Activated CD4-positive, alpha-beta T cell treated with anti-CD3 and anti-CD28 coated beads, Interleukin-2, amount 50 U/mL, for 48 hours (primary cell): ENCODE data around the gene COPS4.
"Not testable (repeated sequence)": the region's sequence is repeated elsewhere in the genome, so short reads cannot be mapped to it uniquely, and the experiment has no call there.

ENCODE experiments used
- DNase-seq, 2 experiments: peaks; one replicate each; pipeline ENCODE4 v3.0.0-alpha.2; 2020

Gene COPS4

DNA sequence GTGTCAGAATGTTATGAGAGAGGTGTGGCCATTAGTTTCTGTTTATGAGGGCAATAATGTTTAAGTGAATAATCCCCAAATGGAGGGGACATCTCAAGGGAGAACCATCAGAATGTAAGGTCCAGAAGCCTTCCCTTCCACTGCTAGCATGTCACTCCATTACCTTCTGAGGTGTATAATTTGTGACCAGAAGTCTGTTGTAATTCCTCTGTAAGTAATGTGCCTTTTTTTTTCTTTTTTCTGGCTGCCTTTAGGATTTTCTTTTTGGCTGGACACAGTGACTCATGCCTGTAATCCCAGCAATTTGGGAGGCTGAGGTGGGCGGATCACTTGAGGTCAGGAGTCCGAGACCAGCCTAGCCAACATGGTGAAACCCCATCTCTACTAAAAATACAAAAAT lies 10.8 kb upstream of the COPS4 start:
- no peak for DNase-seq

DNA sequence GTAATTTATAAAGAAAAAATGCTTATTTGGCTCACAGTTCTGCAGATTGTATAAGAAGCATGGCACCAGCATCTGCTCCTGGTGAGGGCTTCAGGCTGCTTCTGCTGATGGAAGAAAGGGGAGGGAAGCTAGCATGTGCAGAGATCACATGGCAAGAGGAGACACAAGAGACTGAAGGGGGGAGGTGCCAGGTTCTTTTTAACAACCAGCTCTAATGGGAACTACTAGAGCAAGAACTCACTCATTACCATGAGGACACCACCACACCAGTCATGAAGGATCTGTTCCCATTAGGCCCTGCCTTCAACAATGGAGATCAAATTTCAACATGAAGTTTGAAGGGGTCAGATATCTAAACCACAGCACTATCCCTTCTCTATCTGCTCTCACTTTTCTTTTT lies 9.4 kb upstream of the COPS4 start:
- DNase-seq = no peak

DNA sequence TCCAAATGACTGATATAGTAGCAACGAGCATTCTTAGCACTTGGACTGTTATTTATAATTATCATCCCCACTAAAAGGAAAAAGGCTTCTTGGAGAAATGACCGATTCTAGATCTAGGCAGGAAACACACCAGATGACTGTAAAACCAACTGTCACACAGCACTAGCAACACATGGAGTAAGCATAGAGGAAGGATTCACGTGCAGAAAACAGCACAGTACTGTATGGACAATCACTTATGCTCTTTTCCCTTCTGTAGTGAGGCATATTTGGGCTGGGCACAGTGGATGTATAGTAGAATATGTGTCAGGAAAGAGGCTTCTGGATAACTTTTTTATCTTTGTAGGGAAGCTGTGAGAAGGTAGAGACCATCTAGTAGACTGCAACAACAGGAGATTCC lies 6.0 kb upstream of the COPS4 start:
- DNase-seq = no peak

DNA sequence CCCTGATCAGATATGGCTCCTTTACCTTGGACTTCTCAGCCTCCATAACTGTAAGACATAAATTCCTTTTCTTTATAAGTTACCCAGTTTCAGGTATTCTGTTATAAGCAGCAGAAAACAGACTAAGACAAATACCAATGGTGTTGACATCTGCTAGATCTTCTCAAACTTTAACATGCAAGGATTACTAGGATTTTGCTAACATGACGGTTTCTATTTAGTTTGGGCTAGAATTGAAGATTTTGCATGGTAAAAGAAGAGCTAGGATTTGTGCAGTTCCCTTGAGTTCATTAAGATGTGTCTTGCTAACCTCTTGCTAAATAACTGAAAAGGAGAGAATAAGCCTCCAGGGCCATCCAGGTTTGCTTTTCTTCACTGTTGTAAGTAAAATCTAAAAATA lies 5.3 kb upstream of the COPS4 start:
- no peak for DNase-seq

DNA sequence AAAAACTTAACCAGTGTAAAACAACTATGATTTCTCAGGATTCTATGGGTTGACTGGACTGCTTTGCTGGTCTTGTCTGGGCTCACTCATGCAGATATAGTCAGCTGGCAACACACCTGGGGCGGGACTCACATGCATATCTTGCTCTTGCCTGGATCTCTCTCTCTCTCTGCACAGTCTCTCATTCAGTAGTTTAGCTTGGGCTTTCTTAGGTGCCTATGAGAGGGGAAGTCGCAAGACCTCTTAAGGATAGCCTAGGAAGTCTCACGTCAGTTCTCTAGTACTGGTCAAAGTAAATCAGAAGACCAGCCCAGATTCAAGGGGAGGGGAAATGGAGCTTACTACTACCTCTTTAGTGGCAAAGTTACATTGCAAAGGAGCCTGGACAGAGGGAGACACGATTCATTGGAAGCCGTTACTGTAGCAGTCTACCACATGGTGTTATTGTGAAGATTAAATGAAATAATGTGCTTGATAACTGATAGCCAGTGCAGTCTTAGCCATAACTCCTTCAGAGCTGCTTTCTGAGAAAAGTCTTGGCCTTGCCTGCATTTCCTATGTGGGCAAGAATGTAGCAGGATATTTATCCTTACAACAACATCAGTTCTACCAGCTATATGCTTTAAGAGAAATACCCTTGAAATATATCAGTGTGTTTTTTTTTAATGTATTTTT lies 2.1 kb downstream of the COPS4 start:
- DNase-seq = no peak

GRCh38 chr4:83040269-83040668 lies 5.3 kb downstream of the COPS4 start:
- DNase-seq = no peak

- not testable (repeated sequence) for DNase-seq
These were observed 8.2 kb downstream of the COPS4 start for GRCh38 chr4:83043157-83043556.

GRCh38 chr4:83043801-83044407 lies 8.9 kb downstream of the COPS4 start:
- DNase-seq = no peak

GRCh38 chr4:83046693-83047473 lies 11.9 kb downstream of the COPS4 start:
- DNase-seq = no peak

DNA sequence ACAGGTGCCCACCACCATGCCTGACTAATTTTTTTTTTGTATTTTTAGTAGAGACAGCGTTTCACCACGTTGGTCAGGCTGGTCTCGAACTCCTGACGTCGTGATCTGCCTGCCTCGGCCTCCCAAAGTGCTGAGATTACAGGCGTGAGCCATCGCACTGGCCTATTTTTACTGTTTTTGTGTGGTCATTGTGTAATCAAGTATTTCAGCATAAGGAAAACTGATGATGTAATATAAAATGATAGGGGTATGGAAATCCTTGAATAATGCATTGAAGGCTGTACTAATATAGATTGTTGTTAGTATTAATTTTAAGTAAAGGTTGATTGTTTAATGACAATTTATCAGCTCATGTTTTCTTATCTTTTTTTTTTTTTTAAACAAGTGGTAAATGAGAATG lies 13.8 kb downstream of the COPS4 start:
- not testable (repeated sequence) for DNase-seq

- no peak for DNase-seq
These were observed 19.9 kb downstream of the COPS4 start for GRCh38 chr4:83054928-83055327.

GRCh38 chr4:83062739-83063138 lies 27.8 kb downstream of the COPS4 start:
- DNase-seq = no peak

DNA sequence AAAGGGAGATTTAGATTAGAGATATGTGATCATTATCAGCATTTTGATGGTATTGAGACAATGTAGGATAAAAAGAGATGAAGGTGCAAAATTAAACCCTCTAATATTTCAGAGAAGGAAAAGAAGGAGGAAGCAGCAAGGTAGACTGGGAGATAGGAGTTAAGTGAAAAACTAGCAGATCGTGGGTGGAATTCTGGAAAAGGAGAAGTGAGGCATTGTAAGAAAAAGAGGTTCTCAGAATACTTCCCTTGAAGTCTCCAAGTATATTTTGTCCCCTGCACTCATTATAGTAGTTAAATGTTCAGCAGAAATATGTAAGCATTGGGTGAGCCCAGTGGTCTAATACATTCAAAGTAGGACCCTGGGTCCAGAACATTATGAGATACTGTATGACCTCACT lies 30.3 kb downstream of the COPS4 start:
- DNase-seq = no peak

- DNase-seq = no peak
These were observed 32.2 kb downstream of the COPS4 start for GRCh38 chr4:83067058-83067639.

DNA sequence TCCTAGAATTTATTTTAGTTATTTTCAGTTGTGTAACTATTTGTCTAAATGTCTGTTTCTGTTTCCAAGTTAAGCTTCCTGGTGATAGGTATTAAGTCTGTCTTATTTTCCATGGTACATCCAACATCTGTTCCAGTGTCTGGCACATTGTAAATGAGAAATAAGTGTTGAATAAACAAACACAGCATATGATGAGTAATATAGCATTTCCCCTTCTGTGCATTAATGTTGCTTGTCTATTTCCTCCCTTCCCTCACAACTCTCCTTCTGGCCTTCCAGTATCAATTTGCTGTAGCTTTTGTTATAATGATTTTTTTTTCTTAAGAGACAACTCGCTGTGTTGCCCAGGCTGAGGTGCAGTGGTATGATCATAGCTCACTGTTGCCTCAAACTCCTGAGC lies 36.1 kb downstream of the COPS4 start:
- DNase-seq = no peak

GRCh38 chr4:83074086-83074704 lies 39.2 kb downstream of the COPS4 start:
- DNase-seq = peak in 1 of 2 experiments; percentile 39

DNA sequence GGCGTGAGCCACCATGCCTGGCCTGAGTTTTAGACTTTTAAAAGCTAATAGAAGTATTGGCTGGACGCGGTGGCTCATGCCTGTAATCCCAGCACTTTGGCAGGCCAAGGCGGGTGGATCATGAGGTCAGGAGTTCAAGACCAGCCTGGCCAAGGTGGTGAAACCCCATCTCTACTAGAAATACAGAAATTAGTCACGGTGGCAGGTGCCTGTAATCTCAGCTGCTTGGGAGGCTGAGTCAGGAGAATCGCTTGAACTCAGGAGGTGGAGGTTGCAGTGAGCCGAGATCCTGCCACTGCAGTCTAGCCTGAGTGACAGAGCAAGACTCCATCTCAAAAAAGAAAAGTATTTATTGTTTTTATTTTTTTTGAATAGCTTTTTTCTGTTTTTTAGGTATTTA lies 39.8 kb downstream of the COPS4 start:
- DNase-seq = peak; percentile 39 to 58

DNA sequence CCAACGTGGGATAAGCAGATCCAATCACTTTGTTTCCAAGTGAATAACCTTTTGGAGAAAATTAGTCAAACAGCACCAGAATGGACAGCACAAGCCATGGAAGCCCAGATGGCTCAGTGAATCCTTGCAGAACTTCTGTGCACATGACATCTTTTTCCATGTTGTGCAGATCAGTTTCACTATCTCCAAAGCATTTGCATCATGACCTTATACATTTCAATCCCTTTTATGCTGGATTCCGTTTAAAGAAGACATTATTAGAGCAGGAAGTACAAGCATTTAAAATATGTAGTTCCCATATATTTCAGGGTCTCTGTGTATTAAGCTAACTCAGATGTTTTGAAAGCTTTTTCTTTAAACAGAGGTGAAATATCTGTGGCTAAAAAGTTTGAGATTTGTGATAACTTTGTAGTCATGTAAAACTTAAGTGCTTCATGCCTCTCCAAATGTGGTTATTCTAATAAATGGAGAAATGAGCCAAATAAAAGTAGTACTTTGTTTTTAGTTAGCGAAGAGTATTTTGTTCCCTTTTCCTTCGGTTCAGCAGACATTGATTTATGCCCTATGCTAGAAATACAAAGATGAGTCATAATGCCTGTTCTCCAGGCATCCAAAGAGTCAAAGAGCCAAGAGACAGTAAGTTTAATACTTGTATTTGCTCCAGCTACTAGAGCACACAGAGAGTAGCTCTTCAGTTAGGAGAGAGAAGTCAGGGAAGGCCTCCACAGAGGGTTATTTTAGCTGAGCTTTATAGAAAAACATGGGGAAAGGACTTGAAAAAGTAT lies 40.5 kb downstream of the COPS4 start:
- no peak for DNase-seq

- DNase-seq = no peak
These were observed 45.6 kb downstream of the COPS4 start for GRCh38 chr4:83080561-83080960.

DNA sequence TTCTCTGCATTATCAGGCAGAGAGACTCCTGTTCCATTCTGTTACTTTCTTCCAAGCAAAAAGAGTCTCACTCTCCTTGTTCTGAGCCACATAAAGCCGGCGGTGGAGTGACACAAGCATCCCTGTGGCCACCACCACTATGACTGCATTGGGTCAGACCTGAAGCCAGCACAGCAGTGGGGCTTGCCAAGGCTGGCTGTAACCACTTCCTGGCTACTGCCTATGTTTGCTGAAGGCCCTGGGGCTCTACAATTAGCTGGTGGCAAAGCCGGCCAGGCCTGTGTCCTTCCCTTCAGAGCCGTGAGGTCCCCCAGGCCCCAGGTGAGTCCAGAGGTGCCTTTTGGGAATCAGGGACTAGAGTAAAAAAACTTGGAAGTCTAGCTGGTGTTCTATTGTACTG lies 47.8 kb downstream of the COPS4 start:
- DNase-seq = no peak

GRCh38 chr4:83083925-83084475 lies 49.0 kb downstream of the COPS4 start:
- peak; percentile 27 to 38 for DNase-seq

DNA sequence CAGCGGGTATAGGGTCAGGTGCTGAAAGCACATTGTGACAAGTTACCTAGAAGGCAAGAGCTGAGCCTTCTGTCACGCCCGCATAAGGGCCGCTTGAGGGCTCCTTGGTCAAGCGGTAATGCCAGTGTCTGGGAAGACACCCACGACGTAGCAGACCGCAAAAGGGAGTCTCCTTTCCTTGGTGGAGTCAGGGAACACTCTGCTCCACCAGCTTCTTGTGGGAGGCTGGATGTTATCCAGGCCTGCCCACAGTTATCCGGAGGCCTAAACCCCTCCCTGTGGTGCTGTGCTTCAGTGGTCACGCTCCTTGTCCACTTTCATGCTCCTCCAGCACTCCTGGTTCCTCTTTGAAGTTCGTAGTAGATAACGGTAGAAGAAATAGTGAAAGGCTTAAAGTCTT lies 50.0 kb downstream of the COPS4 start:
- not testable (repeated sequence) for DNase-seq
